Measurements from ENCODE around the gene PITPNC1. TPM values are rescaled to one million over a fixed set of nuclear protein-coding genes. Genes with fewer than 3 reads are reported as not detected.
"Not testable (repeated sequence)": the region's sequence is repeated elsewhere in the genome, so short reads cannot be mapped to it uniquely, and the experiment has no call there.

PITPNC1 gene
- total RNA-seq, 1 experiment from 2014 or later, result 35.5 TPM

DNA sequence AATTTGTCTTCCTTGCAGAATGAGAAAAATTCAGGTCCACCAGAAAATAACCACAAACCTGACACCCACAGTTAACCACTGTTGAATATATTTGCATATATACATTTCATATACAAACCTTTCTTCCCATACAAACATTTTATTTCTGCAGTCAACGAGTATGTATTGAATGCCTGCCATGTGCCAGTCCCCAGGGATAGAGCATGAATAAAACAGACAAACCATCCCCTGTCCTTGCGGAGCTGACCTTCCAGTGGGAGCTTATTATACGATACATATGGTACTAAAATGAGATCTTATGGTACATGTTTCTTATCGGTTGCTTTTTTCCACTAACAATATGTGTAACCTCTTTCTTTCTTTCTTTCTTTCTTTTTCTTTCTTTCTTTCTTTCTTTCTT lies 116.7 kb downstream of the PITPNC1 start:
- Histone ChIP-seq H3K9me3 (ENCODE audit: low read depth, low read length, poor library complexity, severe bottlenecking) (no peaks in the 10 kb centered on the region), H3K36me3 (ENCODE audit: insufficient read depth, low read length, poor library complexity, severe bottlenecking) (no peaks in the 10 kb centered on the region), H3K4me3 (ENCODE audit: low read depth, low read length, poor library complexity, severe bottlenecking) (no peak overlapping the region), H3K27me3 (replicated peaks; ENCODE audit: insufficient read depth, low read depth, low read length, poor library complexity) (no peaks in the 10 kb centered on the region), H3K27ac (ENCODE audit: low read depth, low read length, poor library complexity, severe bottlenecking) (no peak overlapping the region), H3K4me1 (ENCODE audit: insufficient read depth, low read length, poor library complexity, severe bottlenecking) (peaks cover 38% of the 10 kb centered on the region)
- intact Hi-C loops (cut with micrococcal nuclease; ENCODE audit: unreplicated experiment), result no loop called here
- TF ChIP-seq EZH2 (IDR thresholded peaks at IDR 0.05; ENCODE audit: borderline replicate concordance, low read depth, low read length, poor library complexity, severe bottlenecking), result no peak
- TF ChIP-seq, protein P1, sequence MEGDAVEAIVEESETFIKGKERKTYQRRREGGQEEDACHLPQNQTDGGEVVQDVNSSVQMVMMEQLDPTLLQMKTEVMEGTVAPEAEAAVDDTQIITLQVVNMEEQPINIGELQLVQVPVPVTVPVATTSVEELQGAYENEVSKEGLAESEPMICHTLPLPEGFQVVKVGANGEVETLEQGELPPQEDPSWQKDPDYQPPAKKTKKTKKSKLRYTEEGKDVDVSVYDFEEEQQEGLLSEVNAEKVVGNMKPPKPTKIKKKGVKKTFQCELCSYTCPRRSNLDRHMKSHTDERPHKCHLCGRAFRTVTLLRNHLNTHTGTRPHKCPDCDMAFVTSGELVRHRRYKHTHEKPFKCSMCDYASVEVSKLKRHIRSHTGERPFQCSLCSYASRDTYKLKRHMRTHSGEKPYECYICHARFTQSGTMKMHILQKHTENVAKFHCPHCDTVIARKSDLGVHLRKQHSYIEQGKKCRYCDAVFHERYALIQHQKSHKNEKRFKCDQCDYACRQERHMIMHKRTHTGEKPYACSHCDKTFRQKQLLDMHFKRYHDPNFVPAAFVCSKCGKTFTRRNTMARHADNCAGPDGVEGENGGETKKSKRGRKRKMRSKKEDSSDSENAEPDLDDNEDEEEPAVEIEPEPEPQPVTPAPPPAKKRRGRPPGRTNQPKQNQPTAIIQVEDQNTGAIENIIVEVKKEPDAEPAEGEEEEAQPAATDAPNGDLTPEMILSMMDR (conservative IDR thresholded peaks at IDR 0.05; ENCODE audit: low read depth, low read length), result no peak
- BruUV-seq (replicated peaks), result no TSS peak
- ChIA-PET POLR2A (ENCODE audit: low non-redundant PET) (no interaction called here), CTCF (no interaction called here)
- no peak for DNase-seq (ENCODE audit: low spot score)

DNA sequence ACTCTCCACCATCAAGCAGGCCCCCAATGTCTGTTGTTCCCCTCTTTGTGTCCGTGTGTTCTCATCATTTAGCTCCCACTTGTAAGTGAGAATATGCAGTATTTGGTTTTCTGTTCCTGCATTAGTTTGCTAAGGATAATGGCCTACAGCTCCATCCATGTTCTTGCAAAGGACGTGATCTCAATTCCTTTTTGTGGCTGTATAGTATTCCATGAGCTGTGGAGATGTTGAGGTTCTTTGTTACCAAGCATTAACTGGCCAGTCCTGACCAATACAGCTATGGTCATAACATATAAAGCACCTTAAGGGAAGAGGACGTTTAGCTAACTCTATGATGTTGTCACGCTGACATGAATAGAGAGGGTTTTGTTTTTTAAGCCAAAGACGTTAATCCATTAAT lies 118.5 kb downstream of the PITPNC1 start:
- CTCF ChIA-PET, result interaction anchor here (0.6 kb wide), 1 partner anchor 23 kb away, joined by 3 read pairs; no protein-coding TSS in a partner anchor
- H3K4me3 ChIP-seq (ENCODE audit: low read depth, low read length, poor library complexity, severe bottlenecking); DNase-seq (ENCODE audit: low spot score); intact Hi-C loops (cut with micrococcal nuclease; ENCODE audit: unreplicated experiment); POLR2A ChIA-PET (ENCODE audit: low non-redundant PET); H3K27ac ChIP-seq (ENCODE audit: low read depth, low read length, poor library complexity, severe bottlenecking); H3K27me3 ChIP-seq (replicated peaks; ENCODE audit: insufficient read depth, low read depth, low read length, poor library complexity); H3K9me3 ChIP-seq (ENCODE audit: low read depth, low read length, poor library complexity, severe bottlenecking); BruUV-seq (replicated peaks); H3K36me3 ChIP-seq (ENCODE audit: insufficient read depth, low read length, poor library complexity, severe bottlenecking): not testable (repeated sequence)
- H3K4me1 ChIP-seq (ENCODE audit: insufficient read depth, low read length, poor library complexity, severe bottlenecking), result peaks cover 33% of the 10 kb centered on the region

DNA sequence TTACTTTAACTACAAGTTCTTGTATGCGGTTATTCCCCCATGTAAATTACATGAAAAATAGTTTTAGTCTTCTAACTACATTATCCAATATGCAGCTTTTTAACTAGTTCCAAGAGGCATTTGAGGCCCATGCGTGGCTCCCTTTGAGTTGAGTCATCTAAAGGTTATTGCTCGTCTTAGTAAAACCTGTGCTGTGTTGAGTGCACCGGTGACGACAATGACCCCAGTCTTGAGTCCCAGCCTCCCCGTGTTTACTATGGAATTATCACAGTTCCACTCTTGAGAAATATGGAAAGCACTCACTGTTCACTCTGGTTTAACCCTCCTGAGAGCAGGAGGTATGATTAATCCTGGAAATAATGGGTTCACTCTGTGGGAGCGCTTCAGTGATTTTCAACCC lies 119.2 kb downstream of the PITPNC1 start:
- BruUV-seq (replicated peaks), result no TSS peak
- TF ChIP-seq EZH2 (IDR thresholded peaks at IDR 0.05; ENCODE audit: borderline replicate concordance, low read depth, low read length, poor library complexity, severe bottlenecking), result no peak
- TF ChIP-seq, protein P1 (conservative IDR thresholded peaks at IDR 0.05; ENCODE audit: low read depth, low read length), result no peak
- Histone ChIP-seq H3K36me3 (ENCODE audit: insufficient read depth, low read length, poor library complexity, severe bottlenecking) (no peaks in the 10 kb centered on the region), H3K4me3 (ENCODE audit: low read depth, low read length, poor library complexity, severe bottlenecking) (no peak overlapping the region), H3K4me1 (ENCODE audit: insufficient read depth, low read length, poor library complexity, severe bottlenecking) (peaks cover 26% of the 10 kb centered on the region), H3K27me3 (replicated peaks; ENCODE audit: insufficient read depth, low read depth, low read length, poor library complexity) (no peaks in the 10 kb centered on the region), H3K27ac (ENCODE audit: low read depth, low read length, poor library complexity, severe bottlenecking) (no peak overlapping the region), H3K9me3 (ENCODE audit: low read depth, low read length, poor library complexity, severe bottlenecking) (no peaks in the 10 kb centered on the region)
- intact Hi-C loops (cut with micrococcal nuclease; ENCODE audit: unreplicated experiment), result no loop called here
- ChIA-PET CTCF (interaction anchor here (0.6 kb wide), 1 partner anchor 24 kb away, joined by 3 read pairs; no protein-coding TSS in a partner anchor), POLR2A (ENCODE audit: low non-redundant PET) (interaction anchor here (0.6 kb wide), 1 partner anchor 217 kb away, joined by 5 read pairs; no protein-coding TSS in a partner anchor)
- no peak for DNase-seq (ENCODE audit: low spot score)

DNA sequence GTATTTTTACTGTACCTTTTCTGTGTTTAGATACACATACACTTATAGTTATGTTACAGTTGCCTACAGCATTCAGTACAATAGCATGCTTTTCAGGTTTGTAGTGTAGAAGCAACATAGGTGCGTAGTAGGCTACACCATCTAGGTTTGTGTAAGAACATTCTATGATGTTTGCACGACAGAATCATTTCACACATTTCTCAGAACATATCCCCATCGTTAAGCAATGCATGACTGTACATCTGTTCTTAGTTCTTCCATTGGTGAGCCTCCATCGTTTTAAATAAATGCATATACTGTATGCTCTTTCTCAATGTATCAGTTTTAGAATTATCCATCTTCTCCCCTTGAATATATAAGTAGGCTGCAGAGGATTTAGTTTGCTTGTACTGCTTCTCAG lies 122.6 kb downstream of the PITPNC1 start:
- Histone ChIP-seq H3K4me3 (ENCODE audit: low read depth, low read length, poor library complexity, severe bottlenecking) (no peak overlapping the region), H3K4me1 (ENCODE audit: insufficient read depth, low read length, poor library complexity, severe bottlenecking) (no peaks in the 10 kb centered on the region), H3K9me3 (ENCODE audit: low read depth, low read length, poor library complexity, severe bottlenecking) (no peaks in the 10 kb centered on the region), H3K27me3 (replicated peaks; ENCODE audit: insufficient read depth, low read depth, low read length, poor library complexity) (no peaks in the 10 kb centered on the region), H3K27ac (ENCODE audit: low read depth, low read length, poor library complexity, severe bottlenecking) (no peak overlapping the region), H3K36me3 (ENCODE audit: insufficient read depth, low read length, poor library complexity, severe bottlenecking) (no peaks in the 10 kb centered on the region)
- DNase-seq (ENCODE audit: low spot score), result no peak
- POLR2A ChIA-PET (ENCODE audit: low non-redundant PET), result no interaction called here
- no TSS peak for BruUV-seq (replicated peaks)
- no peak for TF ChIP-seq EZH2 (IDR thresholded peaks at IDR 0.05; ENCODE audit: borderline replicate concordance, low read depth, low read length, poor library complexity, severe bottlenecking)
- TF ChIP-seq, protein P1 (conservative IDR thresholded peaks at IDR 0.05; ENCODE audit: low read depth, low read length), result no peak
- CTCF ChIA-PET, result no interaction called here
- intact Hi-C loops (cut with micrococcal nuclease; ENCODE audit: unreplicated experiment), result no loop called here

All from A673 (cell line).